GM21360 (cell line): ENCODE measurements around the gene CTDP1.

ENCODE experiments used
- ATAC-seq: cut with Tn5 transposase; IDR thresholded peaks from one replicate; pipeline ENCODE4 v1.9.1; 2021; ENCODE audit warnings: mild to moderate bottlenecking, moderate library complexity; ENCODE audit not compliant: unreplicated experiment

Gene CTDP1

GRCh38 chr18:79754022-79754761 lies 74.6 kb downstream of the CTDP1 start:
- ATAC-seq: no peak

- ATAC-seq: no peak
Observed at GRCh38 chr18:79754831-79755351, 75.3 kb downstream of the CTDP1 start.

DNA sequence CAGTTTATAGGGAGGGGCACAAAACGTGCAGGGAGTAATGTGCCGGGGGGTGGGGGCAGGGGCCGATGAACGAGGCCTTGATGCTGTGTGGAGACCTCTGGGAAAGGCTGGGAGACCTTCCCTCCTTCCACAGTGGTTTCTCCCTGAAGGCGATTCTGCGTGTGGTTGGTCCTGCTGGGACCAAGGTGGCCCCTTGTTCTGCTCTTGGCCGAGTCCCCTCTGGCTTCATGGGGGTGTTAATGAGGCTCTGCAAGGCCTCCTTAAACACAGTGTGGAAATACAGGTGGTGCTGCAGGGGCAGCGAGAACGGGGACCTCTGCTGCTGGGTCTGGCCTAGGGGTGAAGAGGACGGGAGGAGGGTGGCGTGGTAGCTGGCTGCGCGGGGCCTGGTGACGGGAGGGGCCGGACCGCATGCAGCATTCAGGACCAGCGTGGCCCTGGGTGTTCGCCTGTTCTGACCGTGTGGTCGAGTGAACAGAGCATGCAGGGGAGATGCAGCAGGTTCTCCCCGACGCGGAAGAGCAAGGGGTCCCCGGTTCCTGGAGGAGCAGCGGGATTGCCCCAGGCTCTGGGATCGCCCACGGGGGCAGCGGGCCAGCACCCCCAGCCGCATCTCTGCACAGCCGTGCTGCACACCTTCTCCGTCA lies 76.0 kb downstream of the CTDP1 start:
- ATAC-seq: no peak

- ATAC-seq: no peak
Observed at GRCh38 chr18:79756143-79756500, 76.5 kb downstream of the CTDP1 start.

GRCh38 chr18:79756826-79757225 lies 77.2 kb downstream of the CTDP1 start:
- ATAC-seq: no peak

- ATAC-seq: no peak
Observed at GRCh38 chr18:79760348-79760747, 80.7 kb downstream of the CTDP1 start.

- no peak for ATAC-seq
Observed at GRCh38 chr18:79760881-79761280, 81.3 kb downstream of the CTDP1 start.

DNA sequence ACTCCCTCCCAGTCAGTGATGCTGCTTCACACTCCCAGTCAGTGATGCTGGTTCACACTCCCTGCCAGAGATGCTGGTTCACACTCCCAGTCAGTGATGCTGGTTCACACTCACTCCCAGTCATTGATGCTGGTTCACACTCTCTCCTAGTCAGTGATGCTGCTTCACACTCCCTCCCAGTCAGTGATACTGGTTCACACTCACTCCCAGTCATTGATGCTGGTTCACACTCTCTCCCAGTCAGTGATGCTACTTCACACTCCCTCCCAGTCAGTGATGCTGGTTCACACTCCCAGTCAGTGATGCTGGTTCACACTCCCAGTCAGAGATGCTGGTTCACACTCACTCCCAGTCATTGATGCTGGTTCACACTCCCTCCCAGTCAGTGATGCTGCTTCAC lies 83.8 kb downstream of the CTDP1 start:
- ATAC-seq: no peak

DNA sequence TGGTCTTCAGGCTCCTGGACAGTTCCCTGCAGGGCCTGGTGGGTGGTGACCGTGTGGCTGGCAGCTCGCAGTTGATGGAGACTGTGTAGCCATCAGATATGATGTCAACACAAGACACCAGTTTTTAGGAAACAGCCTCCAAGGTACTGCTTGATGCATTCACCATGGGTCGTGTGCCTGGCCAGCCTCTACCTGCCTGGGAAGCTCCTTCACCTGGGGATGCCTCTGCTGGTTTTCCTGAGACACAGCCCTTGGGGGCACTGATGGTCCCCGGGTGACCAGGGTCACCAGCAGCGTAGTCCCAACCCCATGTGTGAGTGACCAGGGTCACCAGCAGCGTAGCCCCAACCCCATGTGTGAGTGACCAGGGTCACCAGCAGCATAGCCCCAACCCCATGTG lies 84.5 kb downstream of the CTDP1 start:
- no peak for ATAC-seq

DNA sequence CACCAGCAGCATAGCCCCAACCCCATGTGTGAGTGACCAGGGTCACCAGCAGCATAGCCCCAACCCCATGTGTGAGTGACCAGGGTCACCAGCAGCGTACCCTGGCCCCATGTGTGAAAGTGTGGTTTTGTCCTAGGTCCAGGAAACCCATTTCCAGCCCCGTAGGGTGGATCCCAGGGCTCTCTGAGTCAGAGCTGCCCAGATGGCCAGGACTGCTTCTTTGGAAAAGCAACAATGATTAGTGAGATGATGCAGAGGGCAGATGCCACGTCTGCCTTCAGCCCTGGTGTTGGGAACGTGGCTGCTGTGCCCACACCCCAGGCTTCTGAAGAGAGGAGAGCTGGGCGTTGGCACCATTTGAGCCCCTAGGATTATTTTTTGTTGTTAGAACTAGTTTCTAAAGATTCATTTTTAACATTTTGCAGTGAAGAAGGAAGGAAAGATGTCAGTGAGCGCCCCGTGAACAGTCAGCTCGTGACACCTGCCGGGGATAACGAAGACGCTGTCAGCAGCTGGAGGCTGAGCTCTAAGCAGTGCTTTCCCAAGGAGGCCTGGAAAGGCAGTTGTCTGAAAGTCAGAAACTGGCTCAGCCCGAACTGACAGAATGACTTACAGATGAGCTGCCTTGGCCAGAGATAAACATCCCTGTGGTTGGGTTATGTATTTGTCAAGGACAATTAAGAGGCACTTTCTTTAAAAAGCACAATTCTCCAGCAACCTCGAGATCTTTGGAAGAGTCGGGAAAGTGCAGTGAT lies 86.1 kb downstream of the CTDP1 start:
- no peak for ATAC-seq

- ATAC-seq: no peak
Observed at GRCh38 chr18:79766308-79766707, 86.7 kb downstream of the CTDP1 start.

GRCh38 chr18:79768745-79769144 lies 89.1 kb downstream of the CTDP1 start:
- ATAC-seq: no peak

- ATAC-seq: no peak
Observed at GRCh38 chr18:79769698-79770500, 90.3 kb downstream of the CTDP1 start.

DNA sequence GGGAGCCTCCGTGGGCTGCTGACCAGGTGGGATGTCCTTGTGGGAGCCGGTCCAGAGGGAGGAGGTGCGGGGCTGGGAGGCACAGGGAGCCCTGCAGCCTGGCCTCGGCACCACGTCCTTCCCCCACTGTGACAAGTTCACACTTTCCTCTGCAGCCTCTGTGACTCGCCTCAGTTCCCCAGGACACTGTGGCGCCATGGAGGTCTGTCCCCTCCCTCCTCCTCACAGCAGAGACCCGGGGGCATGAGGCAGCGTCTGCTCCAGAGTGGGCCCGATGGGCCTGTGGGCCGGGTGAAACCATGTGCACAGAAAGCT lies 90.9 kb downstream of the CTDP1 start:
- ATAC-seq: no peak

- ATAC-seq: no peak
Observed at GRCh38 chr18:79770826-79771225, 91.2 kb downstream of the CTDP1 start.

- no peak for ATAC-seq
Observed at GRCh38 chr18:79771446-79772107, 92.0 kb downstream of the CTDP1 start.

- ATAC-seq: no peak
Observed at GRCh38 chr18:79772108-79772864, 92.7 kb downstream of the CTDP1 start.

DNA sequence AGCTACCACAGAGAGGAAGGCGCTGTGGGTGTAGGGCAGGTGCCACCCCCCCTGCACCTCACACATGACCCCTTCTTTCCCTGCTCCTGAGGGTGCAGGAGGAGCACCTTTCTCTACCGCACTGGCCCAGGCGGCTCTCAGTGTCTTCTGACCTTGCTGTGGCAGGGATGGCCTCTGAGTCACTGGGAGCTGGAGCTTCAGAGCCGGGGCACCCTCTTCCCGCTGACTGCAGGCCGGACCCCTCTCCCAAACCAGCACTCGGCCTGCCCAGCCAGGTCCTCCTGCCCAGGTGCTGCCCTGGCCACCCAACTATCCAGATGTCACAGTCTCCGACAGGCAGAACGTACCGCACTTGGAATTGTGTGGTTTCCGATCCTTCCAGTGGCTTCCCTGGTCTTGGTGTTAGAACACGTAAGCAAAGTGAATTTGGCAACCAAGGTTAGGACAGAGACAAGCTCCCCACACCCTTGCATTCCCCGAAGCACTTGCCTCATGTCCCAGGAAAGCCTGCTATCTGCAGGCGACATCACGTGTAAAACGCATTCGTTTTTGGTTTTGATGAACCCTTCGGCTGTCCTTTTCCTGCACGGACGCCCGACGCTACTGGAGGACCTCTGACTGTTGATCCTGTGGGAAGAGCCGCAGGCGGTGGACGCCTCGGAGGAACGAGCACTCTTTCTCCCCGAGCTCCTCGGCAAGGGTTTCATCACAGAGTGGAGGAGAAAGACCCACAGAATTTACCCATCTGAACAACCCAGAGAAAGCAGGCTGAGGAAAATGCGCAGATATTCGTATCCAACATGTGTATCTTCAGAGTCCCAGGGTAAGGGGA lies 93.5 kb downstream of the CTDP1 start:
- no peak for ATAC-seq

GRCh38 chr18:79774111-79774510 lies 94.5 kb downstream of the CTDP1 start:
- ATAC-seq: no peak
